GM18507 (cell line): Measurements from ENCODE around the gene MMP20.
A peak's percentile ranks its signal among the peaks of the same experiment; 100 is the strongest.

Source experiments
- DNase-seq: peaks from one replicate; pipeline ENCODE4 v3.0.0; 2011; ENCODE audit warnings: low read depth; ENCODE audit not compliant: insufficient read length; ENCODE audit errors: extremely low spot score
- FAIRE-seq: peaks from 2 replicates; lab custom pipeline; 2011; peaks lifted over from hg19 to GRCh38; lab: Jason Lieb, UNC

The MMP20 gene

GRCh38 chr11:102626676-102627075 lies 1.5 kb upstream of the MMP20 start:
- DNase-seq: no peak
- FAIRE-seq: no peak

GRCh38 chr11:102623998-102624397 lies 1.1 kb downstream of the MMP20 start:
- no peak for FAIRE-seq
- DNase-seq: no peak

DNA sequence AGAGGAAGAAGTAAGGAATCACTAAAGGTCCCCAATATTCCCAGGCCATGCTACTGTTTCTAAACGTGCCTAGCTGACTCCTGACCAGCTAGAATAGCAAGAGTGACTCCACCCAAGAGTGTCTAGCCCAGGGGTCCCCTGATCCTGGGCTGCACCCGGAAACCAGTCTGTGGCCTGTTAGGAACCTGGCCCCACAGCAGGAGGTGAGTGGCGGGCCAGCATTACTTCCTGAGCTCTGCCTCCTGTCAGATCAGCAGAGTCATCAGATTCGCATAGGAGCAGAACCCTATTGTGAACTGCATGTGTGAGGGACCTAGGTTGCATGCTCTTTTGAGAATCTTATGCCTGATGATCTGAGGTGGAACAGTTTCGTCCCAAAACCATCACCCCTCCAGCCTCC lies 2.0 kb downstream of the MMP20 start:
- FAIRE-seq (no peak), DNase-seq (no peak)

DNA sequence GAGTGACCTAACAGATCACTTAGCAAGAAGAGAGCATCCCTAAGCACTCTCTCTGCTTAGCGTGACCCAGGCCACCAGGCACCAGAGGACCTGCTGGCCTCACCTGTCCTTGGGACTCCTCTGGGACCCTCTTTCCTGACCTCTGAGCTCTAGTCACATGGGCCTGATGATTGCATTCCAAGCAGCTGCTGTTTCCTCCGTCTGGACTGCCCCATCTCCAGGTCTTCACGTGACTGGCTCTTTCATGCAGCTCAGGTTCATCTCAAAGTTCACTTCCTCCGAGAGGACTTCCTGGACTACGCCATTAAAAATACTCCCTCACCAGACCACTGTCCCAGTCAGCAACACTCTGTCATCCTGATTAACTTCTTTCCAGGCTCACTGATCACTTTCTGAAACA lies 2.9 kb downstream of the MMP20 start:
- FAIRE-seq (no peak), DNase-seq (no peak)

DNA sequence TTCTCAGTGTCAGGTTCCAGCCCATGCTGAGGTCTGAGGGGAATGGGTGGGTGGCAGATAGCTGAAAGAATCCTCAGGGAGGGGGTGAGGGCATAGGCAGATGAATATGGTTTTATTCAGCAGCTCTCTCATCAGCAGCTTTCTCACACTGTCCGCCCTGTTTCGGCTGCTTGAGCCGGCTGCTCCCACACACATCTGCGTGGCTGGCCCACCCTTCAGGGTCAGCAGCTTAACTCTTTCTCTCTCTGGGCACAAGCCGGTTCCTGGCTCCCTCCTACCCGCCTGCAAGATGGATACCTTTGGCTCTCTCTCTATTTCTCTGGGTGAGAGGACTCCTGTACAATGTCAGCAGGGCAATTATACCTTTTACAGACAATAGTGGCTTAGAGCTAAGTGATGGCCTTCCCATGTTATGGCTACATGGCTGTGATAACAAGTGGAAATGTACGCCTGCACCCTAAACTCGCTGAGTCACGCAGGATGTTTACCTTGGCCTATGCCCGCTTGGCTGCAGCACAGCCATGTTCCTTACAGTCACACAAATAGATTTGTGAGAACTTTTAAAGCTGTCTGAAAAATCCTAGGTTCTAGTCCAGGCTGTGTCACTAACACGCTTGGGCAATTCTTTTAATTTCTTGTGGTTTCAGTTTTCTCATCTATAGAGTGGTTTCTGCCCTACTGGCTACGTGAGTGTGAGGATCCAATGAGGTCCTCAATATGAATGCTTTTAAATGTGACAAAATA lies 4.1 kb downstream of the MMP20 start:
- DNase-seq (no peak), FAIRE-seq (no peak)

- FAIRE-seq (no peak), DNase-seq (no peak)
Measured at GRCh38 chr11:102620179-102620578, 5.0 kb downstream of the MMP20 start.

DNA sequence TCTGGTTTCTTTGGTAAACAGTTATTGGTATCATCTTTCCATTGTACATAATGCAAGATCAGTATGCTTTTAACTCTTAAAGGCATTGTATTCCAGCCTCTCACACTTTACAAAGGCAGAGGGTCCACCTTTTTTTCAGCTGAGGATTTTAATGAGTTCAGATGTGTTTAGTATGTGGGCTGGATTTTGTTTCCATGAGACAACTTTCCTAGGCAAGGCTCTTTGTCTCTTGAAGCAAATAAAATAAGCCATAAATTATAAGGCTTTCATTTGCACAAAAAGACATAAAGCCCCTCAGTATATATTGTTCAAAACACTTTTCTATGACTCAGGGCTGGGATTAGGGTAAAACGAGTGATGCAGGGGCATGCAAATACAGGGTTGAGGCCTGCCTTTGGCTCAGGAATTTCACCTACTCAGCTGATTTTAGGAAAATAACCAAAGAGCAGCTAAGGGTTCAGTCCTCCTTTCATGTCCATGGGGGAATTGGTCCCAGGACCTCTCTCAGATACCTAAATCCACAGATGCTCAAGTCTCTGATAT lies 7.6 kb downstream of the MMP20 start:
- no peak for FAIRE-seq
- no peak for DNase-seq

- FAIRE-seq (no peak), DNase-seq (no peak)
Measured at GRCh38 chr11:102615894-102616432, 9.2 kb downstream of the MMP20 start.

GRCh38 chr11:102615077-102615893 lies 9.8 kb downstream of the MMP20 start:
- no peak for DNase-seq
- FAIRE-seq: no peak

DNA sequence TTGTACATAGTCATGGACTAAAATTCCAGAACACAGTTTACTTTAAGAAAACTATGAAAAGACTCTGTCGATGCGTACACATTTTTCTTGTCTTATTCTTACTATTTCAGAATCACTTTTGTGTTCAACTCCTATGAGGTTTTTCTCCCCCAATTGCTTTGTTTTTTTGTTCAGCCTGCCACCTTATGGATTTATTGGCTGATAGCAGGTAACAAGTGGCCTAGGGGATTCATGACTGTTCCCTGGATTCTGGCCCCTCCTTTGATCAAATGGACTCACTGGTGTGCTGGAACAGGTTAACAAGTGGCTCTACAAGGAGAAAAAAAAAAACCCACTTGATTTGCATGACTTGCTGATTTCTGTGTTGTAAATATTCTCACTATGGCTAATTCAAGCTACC lies 10.6 kb downstream of the MMP20 start:
- FAIRE-seq: no peak

GRCh38 chr11:102614031-102614430 lies 11.1 kb downstream of the MMP20 start:
- no peak for DNase-seq
- no peak for FAIRE-seq

More for the DNA sequence above, 10.6 kb downstream of the MMP20 start:
- DNase-seq: no peak

GRCh38 chr11:102613450-102613849 lies 11.7 kb downstream of the MMP20 start:
- DNase-seq: no peak
- FAIRE-seq: no peak

DNA sequence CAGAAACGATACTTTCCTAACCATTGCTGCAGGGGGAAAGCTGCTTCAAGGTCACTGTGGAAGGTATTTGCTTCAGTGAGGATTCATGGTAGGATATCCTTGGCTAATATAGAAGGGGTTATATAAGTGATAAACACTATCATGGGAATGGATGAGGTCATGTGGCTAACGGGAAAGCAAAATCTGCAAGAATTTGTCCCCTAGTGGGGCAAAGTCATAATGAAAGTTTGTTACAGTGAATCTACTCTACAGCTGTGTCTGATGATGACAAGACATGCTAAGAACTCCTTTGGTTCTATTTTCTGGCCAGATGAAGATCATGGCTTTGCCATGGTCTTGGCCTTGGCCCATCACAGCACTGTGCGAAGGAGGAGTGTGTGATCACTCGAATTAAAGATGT lies 13.8 kb downstream of the MMP20 start:
- no peak for DNase-seq
- FAIRE-seq: peak; percentile 66

- DNase-seq (no peak), FAIRE-seq (no peak)
Measured at GRCh38 chr11:102610200-102610599, 14.9 kb downstream of the MMP20 start.

DNA sequence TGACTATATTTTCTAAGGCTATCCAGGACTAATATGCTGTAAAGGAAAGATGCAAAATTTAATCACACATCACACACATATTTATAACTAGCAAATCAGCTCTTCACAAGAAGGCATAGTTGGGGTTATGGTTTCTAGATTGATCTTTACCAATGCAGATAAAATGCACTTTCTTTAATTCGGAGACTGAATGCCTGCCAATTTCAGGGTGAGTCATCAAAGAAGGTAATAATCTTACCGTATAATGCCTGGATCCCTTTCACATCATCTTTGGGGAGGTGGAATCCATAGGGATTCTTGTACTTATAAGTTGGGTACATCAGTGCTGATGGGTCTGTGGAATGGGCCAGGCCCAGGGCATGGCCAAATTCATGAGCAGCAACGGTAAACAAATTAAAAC lies 16.4 kb downstream of the MMP20 start:
- no peak for FAIRE-seq
- no peak for DNase-seq

GRCh38 chr11:102604875-102605274 lies 20.3 kb downstream of the MMP20 start:
- FAIRE-seq (no peak), DNase-seq (no peak)

DNA sequence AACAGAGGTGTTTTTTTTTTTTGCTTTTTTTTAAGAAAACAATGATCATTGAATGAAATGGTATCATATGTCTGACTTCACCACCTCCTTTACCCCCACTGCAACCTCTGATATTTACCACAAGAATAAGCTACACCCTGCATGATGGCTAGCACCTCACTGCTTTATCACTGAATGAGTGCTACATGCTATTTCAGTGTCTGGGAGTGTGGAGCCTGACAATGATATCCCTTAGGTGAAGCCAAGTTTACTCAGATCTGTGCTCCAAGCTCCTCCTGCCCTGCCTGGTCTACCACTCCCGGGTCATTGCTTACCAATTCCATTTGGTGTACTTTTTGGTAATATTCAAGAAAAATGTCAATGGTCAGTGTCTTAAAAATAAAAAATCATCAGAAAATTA lies 21.1 kb downstream of the MMP20 start:
- no peak for FAIRE-seq
- no peak for DNase-seq

DNA sequence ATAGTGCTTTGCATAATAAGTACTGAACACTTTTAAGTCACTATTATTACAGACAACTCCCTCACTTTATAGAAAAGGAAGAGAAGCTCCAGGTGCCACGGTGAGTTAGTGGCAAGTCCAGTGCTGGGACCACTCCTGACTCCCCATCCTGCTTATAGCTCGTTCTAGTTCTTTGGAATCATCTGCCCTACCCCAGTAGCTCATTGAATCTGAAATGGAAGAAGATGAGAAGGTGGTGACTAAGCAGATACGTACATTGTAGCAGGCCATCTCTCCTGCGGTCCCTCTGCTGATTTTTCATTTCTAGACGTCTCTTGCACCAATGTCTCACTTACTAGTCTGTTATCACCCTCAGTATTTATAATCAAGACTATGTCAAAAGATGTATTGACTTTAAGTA lies 21.6 kb downstream of the MMP20 start:
- no peak for DNase-seq
- no peak for FAIRE-seq

DNA sequence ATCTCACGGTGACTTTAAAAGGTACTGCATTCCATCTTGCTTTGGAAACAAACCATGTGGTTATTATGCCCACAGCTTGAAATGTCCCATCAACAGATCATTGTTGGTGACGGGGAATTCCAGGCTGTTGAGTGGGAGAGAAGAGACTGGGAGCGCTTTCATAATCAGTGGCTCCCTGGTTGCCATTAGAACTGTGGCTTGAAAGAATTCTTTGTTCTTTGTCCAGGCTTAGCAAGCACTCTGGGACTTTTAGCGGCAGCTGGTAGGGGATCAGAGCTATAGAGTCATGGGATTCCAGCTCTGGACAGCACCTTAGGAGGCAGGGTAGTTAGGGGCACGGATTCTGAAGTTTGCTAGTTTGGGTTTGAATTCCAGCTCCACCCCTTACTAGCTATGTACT lies 22.0 kb downstream of the MMP20 start:
- DNase-seq (no peak), FAIRE-seq (no peak)

GRCh38 chr11:102600666-102601065 lies 24.5 kb downstream of the MMP20 start:
- FAIRE-seq: no peak

More at GRCh38 chr11:102600666-102601065, 24.5 kb downstream of the MMP20 start:
- DNase-seq: no peak
